B cell (primary cell): Measurements from ENCODE around the gene CDH2.

Source experiments
- CTCF ChIP-seq: fragments of 200-600 bp; IDR thresholded peaks from one replicate; pipeline ENCODE4 v1.8.0; 2022; ENCODE audit warnings: antibody characterized with exemption, mild to moderate bottlenecking
- EZH2 ChIP-seq: IDR thresholded peaks from 2 replicates; pipeline ENCODE4 v1.6.1; 2012; ENCODE audit warnings: borderline replicate concordance, low read depth, mild to moderate bottlenecking, moderate library complexity, low read length; ENCODE audit not compliant: insufficient read depth, poor library complexity, severe bottlenecking

- no peak for TF ChIP-seq EZH2
- no peak for TF ChIP-seq CTCF
Observed at GRCh38 chr18:28152354-28152753, 24.6 kb downstream of the CDH2 start.
